HCEC 1CT (cell line): ENCODE results near the gene EBNA1BP2.
"Not testable (repeated sequence)": the region's sequence is repeated elsewhere in the genome, so short reads cannot be mapped to it uniquely, and the experiment has no call there.

Source experiments
- DNase-seq: peaks from one replicate; pipeline ENCODE4 v3.0.0-alpha.2; 2017

EBNA1BP2 gene

DNA sequence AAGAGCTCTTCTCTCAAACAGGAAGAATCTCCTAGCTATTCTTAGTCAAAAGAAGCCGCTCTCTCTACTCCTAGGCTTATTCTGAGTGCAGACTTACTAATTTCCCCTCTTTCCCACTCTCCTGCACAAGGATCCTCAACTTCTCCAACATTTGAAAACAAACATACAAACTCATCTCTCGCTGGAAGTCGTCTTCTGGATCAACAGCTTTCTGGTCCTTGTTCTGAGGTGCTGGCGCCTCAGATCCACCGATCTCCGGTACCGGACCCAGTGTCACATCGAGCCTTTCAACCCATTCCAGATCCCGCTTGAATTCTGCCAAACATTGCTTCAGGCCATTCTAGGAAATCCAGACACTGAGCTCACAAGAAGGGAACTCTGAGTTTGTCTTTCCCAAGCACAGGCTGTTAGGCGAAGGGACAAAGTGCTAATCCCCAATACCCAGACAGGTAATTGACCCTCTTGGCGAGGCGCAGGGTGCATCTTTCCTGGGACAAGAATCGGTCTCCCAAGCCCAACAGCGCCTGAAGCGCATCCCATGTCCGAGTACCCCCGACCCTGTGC, 696 bp downstream of the EBNA1BP2 start:
- no peak for DNase-seq

GRCh38 chr1:43165765-43166164, 6.3 kb downstream of the EBNA1BP2 start:
- DNase-seq = no peak

- DNase-seq = no peak
These were observed 6.9 kb downstream of the EBNA1BP2 start for GRCh38 chr1:43165162-43165561.

DNA sequence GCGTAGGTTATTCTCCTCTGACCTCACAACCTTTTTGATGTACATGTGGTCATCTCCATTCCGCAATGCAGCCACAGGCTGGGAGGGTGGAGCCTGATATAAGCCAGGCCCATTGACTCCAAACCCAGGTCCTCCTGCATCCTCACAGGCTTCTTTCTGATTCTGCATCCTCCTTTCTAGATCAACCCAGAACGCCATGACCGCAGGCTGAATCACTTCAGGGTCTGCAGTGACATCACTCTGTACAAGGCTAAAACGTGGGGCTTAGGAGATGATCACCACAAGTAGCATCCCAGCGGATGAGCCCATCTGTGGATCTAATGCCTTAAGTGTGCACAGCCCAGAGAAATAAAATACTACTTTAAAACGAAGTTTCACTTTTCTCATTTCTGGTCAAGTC, 16.1 kb downstream of the EBNA1BP2 start:
- no peak for DNase-seq

GRCh38 chr1:43153443-43153842, 18.6 kb downstream of the EBNA1BP2 start:
- DNase-seq = no peak

DNA sequence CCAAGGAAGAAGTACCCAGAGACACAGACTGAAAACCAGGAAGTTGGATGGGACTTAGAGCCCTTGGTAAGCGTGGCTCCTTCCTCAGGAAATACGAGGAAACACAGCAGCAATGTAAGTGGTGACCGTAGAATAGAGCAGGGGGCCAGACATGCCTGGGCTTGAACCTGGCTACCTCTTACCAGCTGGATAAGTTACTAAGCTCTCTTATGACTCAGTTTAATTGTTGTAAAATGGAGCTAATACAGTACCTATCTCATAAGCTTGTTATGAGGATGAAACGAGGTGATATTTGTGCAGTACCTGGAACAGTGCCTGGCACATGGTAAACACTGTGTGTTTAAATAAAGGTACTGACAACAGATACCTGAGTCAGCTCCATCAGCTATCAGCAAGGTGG, 19.2 kb downstream of the EBNA1BP2 start:
- no peak for DNase-seq

- DNase-seq = no peak
These were observed 22.2 kb downstream of the EBNA1BP2 start for GRCh38 chr1:43149889-43150288.

GRCh38 chr1:43147625-43148327, 24.3 kb downstream of the EBNA1BP2 start:
- DNase-seq = no peak

DNA sequence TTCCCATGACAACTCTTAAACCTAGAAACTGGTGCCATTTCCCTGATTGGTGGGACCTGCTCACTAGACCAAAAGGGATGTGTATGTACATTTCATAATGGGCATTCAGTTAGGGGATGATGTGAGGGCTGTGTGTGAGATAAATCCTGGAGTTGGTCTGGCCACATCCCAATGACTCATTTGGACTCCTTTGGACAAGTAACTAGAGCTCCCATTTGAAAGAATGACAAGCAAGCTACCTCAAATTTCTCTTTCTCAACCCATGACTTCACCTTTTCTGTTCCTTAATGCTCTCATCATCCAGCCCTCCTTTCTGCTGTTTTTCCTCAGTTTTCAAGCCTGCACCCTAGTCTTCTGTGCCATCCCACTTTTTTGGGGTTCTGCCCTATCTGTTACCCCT, 27.9 kb downstream of the EBNA1BP2 start:
- DNase-seq = peak; percentile 8

- no peak for DNase-seq
These were observed 28.6 kb downstream of the EBNA1BP2 start for GRCh38 chr1:43143441-43143888.

DNA sequence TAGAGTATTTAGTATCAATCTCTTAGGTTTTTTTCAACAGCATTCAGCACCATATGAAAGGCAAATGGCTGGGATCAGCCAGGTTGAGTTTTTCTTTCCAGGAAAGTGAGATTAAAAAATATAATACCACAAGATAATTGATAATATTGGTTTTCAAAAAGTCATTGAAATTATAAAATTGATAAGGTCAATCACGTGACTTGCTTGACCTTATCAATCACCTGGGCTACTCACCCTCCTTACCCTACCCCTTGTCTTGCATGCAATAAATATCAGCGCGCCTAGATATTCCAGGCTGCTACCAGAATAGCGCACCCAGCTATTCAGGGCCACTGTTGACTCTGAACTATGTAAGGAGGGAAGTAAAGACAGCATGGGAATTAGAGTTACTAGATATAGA, 31.5 kb downstream of the EBNA1BP2 start:
- DNase-seq = no peak

DNA sequence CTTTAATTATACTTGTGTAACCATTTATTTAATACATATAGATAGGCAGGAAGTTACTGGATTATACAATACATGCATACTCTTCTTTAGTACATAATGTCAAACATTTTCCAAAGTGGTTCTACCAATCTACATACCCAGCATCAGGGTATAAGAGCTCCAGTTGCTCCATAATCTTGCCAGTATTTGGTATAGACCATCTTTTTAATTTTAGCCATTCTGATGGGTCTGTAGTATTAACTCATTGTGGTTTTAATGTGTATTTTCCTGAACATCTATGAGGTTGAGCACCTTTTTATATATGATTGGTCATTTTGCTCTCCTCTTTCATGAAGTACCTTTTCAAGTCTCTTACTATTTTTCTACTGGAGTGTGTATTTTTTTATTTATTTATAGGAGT, 32.1 kb downstream of the EBNA1BP2 start:
- no peak for DNase-seq

GRCh38 chr1:43139295-43139694, 32.8 kb downstream of the EBNA1BP2 start:
- DNase-seq = not testable (repeated sequence)

GRCh38 chr1:43137445-43138052, 34.5 kb downstream of the EBNA1BP2 start:
- DNase-seq = no peak

GRCh38 chr1:43135857-43136781, 36.0 kb downstream of the EBNA1BP2 start:
- no peak for DNase-seq

DNA sequence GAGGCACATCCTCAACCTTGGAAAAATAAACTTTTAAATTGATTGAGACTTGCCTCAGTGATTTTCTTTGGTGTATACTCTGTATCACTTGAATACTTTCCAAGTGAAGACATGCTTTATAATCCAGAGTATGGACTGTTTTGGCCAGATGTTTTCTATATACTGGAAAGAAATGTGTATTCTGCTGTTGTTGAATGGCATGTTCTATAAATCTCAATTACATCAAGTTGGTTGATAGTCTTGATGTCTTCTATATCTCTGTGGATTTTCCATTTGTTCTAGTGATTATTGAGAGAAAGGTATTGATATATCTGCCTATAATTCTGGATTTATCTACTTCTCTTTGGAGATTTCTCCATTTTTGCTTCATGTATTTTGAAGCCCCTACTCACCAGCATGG, 37.5 kb downstream of the EBNA1BP2 start:
- no peak for DNase-seq

- DNase-seq = no peak
These were observed 38.0 kb downstream of the EBNA1BP2 start for GRCh38 chr1:43134068-43134467.

- no peak for DNase-seq
These were observed 42.7 kb downstream of the EBNA1BP2 start for GRCh38 chr1:43129426-43129825.

GRCh38 chr1:43128816-43129215, 43.3 kb downstream of the EBNA1BP2 start:
- DNase-seq = no peak

- DNase-seq = no peak
These were observed 49.1 kb downstream of the EBNA1BP2 start for GRCh38 chr1:43123031-43123430.

GRCh38 chr1:43121256-43121900, 50.7 kb downstream of the EBNA1BP2 start:
- DNase-seq = no peak

DNA sequence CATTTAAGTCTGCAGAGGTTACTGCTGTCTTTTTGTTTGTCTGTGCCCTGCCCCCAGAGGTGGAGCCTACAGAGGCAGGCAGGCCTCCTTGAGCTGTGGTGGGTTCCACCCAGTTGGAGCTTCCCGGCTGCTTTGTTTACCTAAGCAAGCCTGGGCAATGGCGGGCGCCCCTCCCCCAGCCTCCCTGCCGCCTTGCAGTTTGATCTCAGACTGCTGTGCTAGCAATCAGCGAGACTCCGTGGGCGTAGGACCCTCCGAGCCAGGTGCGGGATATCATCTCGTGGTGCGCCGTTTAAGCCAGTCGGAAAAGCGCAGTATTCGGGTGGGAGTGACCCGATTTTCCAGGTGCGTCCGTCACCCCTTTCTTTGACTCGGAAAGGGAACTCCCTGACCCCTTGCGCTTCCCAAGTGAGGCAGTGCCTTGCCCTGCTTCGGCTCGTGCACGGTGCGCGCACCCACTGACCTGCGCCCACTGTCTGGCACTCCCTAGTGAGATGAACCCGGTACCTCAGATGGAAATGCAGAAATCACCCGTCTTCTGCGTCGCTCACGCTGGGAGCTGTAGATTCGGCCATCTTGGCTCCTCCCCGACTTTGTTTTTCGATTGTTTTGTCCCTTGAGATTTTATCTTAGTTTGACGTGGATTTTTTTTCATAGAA, 52.0 kb downstream of the EBNA1BP2 start:
- not testable (repeated sequence) for DNase-seq
